ENCODE data around the gene RPTOR.

Gene RPTOR

GRCh38 chr17:80931421-80932265 is 387.0 kb downstream of the RPTOR start:
- H3K79me1 ChIP-seq (ENCODE audit: low read length) = no peaks in the 10 kb centered on the region
- no peaks in the 10 kb centered on the region for H3K79me2 ChIP-seq (ENCODE audit: control insufficient read depth, insufficient read depth, low read length)
- no peaks in the 10 kb centered on the region for H3K36me3 ChIP-seq (ENCODE audit: control insufficient read depth, insufficient read depth, low read length)
- H3K18ac ChIP-seq (ENCODE audit: low read length) = no peak overlapping the region
- no peak overlapping the region for H2BK5ac ChIP-seq (ENCODE audit: low read length)
- no peak overlapping the region for H3K23ac ChIP-seq (ENCODE audit: low read length)
- no peak overlapping the region for H3K4me2 ChIP-seq (ENCODE audit: low read length)
- H3K27me3 ChIP-seq (ENCODE audit: insufficient read depth, low read length, poor library complexity) = no peaks in the 10 kb centered on the region
- no peak overlapping the region for H3K27ac ChIP-seq (ENCODE audit: low read depth, low read length)
- H3K4ac ChIP-seq (ENCODE audit: low read depth, low read length) = no peak overlapping the region
- WGBS (ENCODE audit: extremely low coverage, insufficient coverage, low lambda C conversion rate) = no CpG with 5 or more reads among the region's 13 CpGs
- no peak overlapping the region for H2BK15ac ChIP-seq (replicated peaks; ENCODE audit: low read depth)
- H4K5ac ChIP-seq (ENCODE audit: low read length) = no peak overlapping the region
- H3K56ac ChIP-seq (ENCODE audit: low read length) = no peak overlapping the region
- no peaks in the 10 kb centered on the region for H3K4me1 ChIP-seq (ENCODE audit: control insufficient read depth, low read depth, low read length)
- H2AK5ac ChIP-seq (ENCODE audit: low read length) = no peak overlapping the region
- H3K4me3 ChIP-seq (ENCODE audit: low read length) = no peak overlapping the region
- no peak overlapping the region for H3K9ac ChIP-seq (ENCODE audit: low read length)
- no peak overlapping the region for H2BK120ac ChIP-seq (ENCODE audit: low read depth, low read length)
- no peak overlapping the region for H4K8ac ChIP-seq (ENCODE audit: low read depth, low read length)
- peak; percentile 96 for DNase-seq

- Histone ChIP-seq H2AK5ac (ENCODE audit: low read length) (no peak overlapping the region), H3K4me2 (ENCODE audit: low read length) (no peak overlapping the region), H3K79me2 (ENCODE audit: control insufficient read depth, insufficient read depth, low read length) (no peaks in the 10 kb centered on the region), H3K79me1 (ENCODE audit: low read length) (no peaks in the 10 kb centered on the region), H3K27me3 (ENCODE audit: insufficient read depth, low read length, poor library complexity) (no peaks in the 10 kb centered on the region), H3K9ac (ENCODE audit: low read length) (no peak overlapping the region), H2BK15ac (replicated peaks; ENCODE audit: low read depth) (no peak overlapping the region), H3K56ac (ENCODE audit: low read length) (no peak overlapping the region), H3K4me1 (ENCODE audit: control insufficient read depth, low read depth, low read length) (no peaks in the 10 kb centered on the region), H2BK120ac (ENCODE audit: low read depth, low read length) (no peak overlapping the region), H3K23ac (ENCODE audit: low read length) (no peak overlapping the region), H4K8ac (ENCODE audit: low read depth, low read length) (no peak overlapping the region), H3K4me3 (ENCODE audit: low read length) (no peak overlapping the region), H2BK5ac (ENCODE audit: low read length) (no peak overlapping the region), H3K18ac (ENCODE audit: low read length) (no peak overlapping the region), H4K5ac (ENCODE audit: low read length) (no peak overlapping the region), H3K36me3 (ENCODE audit: control insufficient read depth, insufficient read depth, low read length) (no peaks in the 10 kb centered on the region), H3K27ac (ENCODE audit: low read depth, low read length) (no peak overlapping the region), H3K4ac (ENCODE audit: low read depth, low read length) (no peak overlapping the region)
- no CpG with 5 or more reads among the region's 2 CpGs for WGBS (ENCODE audit: extremely low coverage, insufficient coverage, low lambda C conversion rate)
- DNase-seq = no peak
Observed at GRCh38 chr17:80935526-80935925, 390.9 kb downstream of the RPTOR start.

DNA sequence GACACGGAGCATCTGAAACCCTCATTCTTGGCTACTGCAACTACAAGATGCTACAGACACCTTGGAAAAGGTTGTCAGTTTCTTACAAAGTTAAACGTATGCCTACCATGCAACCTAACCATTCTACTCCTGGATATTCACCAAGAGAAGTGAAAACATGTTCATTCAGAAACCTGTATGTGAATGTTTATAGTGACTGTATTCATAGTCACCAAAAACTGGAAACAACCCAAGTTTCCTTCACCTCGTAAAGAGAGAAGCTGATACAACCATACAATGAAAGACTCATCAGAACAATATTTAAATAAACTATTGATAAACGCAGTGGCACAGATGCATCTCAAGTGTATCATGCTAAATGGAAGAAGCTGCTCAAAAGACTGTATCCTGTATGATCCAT is 391.6 kb downstream of the RPTOR start:
- no CpG with 5 or more reads among the region's 4 CpGs for WGBS (ENCODE audit: extremely low coverage, insufficient coverage, low lambda C conversion rate)
- no peak overlapping the region for H2AK5ac ChIP-seq (ENCODE audit: low read length)
- no peak overlapping the region for H3K27ac ChIP-seq (ENCODE audit: low read depth, low read length)

DNA sequence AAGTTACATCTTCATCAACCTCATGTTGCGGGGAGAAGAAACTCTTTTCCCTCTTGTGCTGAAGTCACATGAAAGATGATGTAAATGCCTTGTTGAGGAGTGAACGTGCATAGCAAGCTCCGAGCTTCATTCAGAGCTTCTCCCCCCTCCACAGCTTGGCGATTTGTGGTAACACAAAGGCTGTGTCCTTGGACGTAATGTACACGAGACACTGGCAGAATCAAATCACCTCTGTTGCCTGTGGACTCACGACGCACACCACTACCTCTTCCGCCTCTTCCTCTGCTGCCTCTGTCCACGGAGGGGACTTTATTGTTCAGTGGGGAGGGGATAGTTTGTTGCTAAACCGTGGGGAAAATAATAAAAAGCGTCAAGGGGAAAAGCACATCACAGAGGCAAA is 392.1 kb downstream of the RPTOR start:
- Histone ChIP-seq H2BK15ac (replicated peaks; ENCODE audit: low read depth) (no peak overlapping the region), H3K4me2 (ENCODE audit: low read length) (no peak overlapping the region), H4K5ac (ENCODE audit: low read length) (no peak overlapping the region), H3K4me3 (ENCODE audit: low read length) (no peak overlapping the region), H3K4me1 (ENCODE audit: control insufficient read depth, low read depth, low read length) (no peaks in the 10 kb centered on the region), H3K4ac (ENCODE audit: low read depth, low read length) (no peak overlapping the region), H3K23ac (ENCODE audit: low read length) (no peak overlapping the region), H2BK120ac (ENCODE audit: low read depth, low read length) (no peak overlapping the region), H3K79me2 (ENCODE audit: control insufficient read depth, insufficient read depth, low read length) (no peaks in the 10 kb centered on the region), H3K27ac (ENCODE audit: low read depth, low read length) (no peak overlapping the region), H3K36me3 (ENCODE audit: control insufficient read depth, insufficient read depth, low read length) (no peaks in the 10 kb centered on the region), H3K79me1 (ENCODE audit: low read length) (no peaks in the 10 kb centered on the region), H3K18ac (ENCODE audit: low read length) (no peak overlapping the region), H3K9ac (ENCODE audit: low read length) (no peak overlapping the region), H2BK5ac (ENCODE audit: low read length) (no peak overlapping the region), H3K27me3 (ENCODE audit: insufficient read depth, low read length, poor library complexity) (no peaks in the 10 kb centered on the region), H3K56ac (ENCODE audit: low read length) (no peak overlapping the region), H2AK5ac (ENCODE audit: low read length) (no peak overlapping the region), H4K8ac (ENCODE audit: low read depth, low read length) (no peak overlapping the region)
- WGBS (ENCODE audit: extremely low coverage, insufficient coverage, low lambda C conversion rate) = no CpG with 5 or more reads among the region's 12 CpGs
- DNase-seq = no peak

More for the DNA sequence above, 391.6 kb downstream of the RPTOR start:
- Histone ChIP-seq H3K4ac (ENCODE audit: low read depth, low read length) (no peak overlapping the region), H3K23ac (ENCODE audit: low read length) (no peak overlapping the region), H4K5ac (ENCODE audit: low read length) (no peak overlapping the region), H2BK15ac (replicated peaks; ENCODE audit: low read depth) (no peak overlapping the region), H3K9ac (ENCODE audit: low read length) (no peak overlapping the region), H3K4me2 (ENCODE audit: low read length) (no peak overlapping the region), H3K79me2 (ENCODE audit: control insufficient read depth, insufficient read depth, low read length) (no peaks in the 10 kb centered on the region), H3K4me3 (ENCODE audit: low read length) (no peak overlapping the region), H2BK120ac (ENCODE audit: low read depth, low read length) (no peak overlapping the region), H4K8ac (ENCODE audit: low read depth, low read length) (no peak overlapping the region), H3K36me3 (ENCODE audit: control insufficient read depth, insufficient read depth, low read length) (no peaks in the 10 kb centered on the region), H2BK5ac (ENCODE audit: low read length) (no peak overlapping the region), H3K27me3 (ENCODE audit: insufficient read depth, low read length, poor library complexity) (no peaks in the 10 kb centered on the region), H3K56ac (ENCODE audit: low read length) (no peak overlapping the region), H3K18ac (ENCODE audit: low read length) (no peak overlapping the region), H3K4me1 (ENCODE audit: control insufficient read depth, low read depth, low read length) (no peaks in the 10 kb centered on the region), H3K79me1 (ENCODE audit: low read length) (no peaks in the 10 kb centered on the region)
- no peak for DNase-seq

DNA sequence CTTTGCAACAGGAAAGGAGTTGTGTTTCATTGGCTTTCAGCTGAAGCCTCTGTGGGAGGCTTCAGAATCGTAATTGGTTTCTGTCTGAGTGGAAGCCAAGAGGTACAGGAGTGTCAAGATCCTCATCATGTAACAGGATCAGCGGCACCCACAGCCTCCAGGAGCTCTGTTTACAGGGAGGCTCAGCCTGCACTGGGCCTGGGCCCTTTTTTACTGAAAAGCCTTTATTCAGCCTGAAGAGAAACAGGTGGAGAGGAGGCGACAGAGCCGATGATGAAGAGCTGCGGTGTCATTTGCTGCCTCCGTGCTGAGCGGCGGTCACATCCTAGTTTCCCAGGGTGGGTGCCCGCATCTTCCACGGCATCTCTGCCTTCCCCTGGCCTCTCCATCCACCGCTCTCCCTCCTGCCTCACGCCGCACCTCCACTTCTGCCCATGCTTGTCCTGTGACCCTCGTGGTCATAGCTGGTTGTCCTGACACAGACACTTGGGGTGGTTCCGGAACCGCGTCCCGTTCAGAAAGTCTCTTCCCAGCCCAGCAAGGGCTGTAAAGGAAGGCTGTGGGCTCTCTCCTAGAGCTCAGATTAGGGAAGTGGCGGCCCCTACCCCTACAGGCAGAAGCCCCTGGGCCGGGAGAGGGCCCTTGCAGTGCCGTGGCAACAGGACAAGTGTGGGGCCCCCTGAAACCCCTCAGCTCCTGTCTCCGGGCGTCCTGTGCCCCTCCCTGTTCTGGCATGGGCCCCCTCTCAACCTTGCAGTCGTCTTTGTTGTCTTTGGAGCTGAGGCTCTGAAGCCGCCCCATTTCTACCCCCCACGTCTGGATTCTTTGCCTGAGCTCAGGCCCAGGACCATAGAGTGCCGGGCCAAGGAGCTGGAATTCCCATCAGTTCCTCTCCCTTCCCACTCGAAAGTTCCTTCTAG is 393.1 kb downstream of the RPTOR start:
- Histone ChIP-seq H2BK5ac (ENCODE audit: low read length) (no peak overlapping the region), H3K4me3 (ENCODE audit: low read length) (no peak overlapping the region), H2AK5ac (ENCODE audit: low read length) (no peak overlapping the region), H3K56ac (ENCODE audit: low read length) (no peak overlapping the region), H3K23ac (ENCODE audit: low read length) (no peak overlapping the region), H3K27me3 (ENCODE audit: insufficient read depth, low read length, poor library complexity) (no peaks in the 10 kb centered on the region), H3K4me2 (ENCODE audit: low read length) (no peak overlapping the region), H4K8ac (ENCODE audit: low read depth, low read length) (no peak overlapping the region), H3K18ac (ENCODE audit: low read length) (no peak overlapping the region), H3K4me1 (ENCODE audit: control insufficient read depth, low read depth, low read length) (no peaks in the 10 kb centered on the region), H3K27ac (ENCODE audit: low read depth, low read length) (no peak overlapping the region), H4K5ac (ENCODE audit: low read length) (no peak overlapping the region), H3K9ac (ENCODE audit: low read length) (no peak overlapping the region), H3K79me1 (ENCODE audit: low read length) (no peaks in the 10 kb centered on the region), H3K36me3 (ENCODE audit: control insufficient read depth, insufficient read depth, low read length) (no peaks in the 10 kb centered on the region), H3K79me2 (ENCODE audit: control insufficient read depth, insufficient read depth, low read length) (no peaks in the 10 kb centered on the region), H2BK15ac (replicated peaks; ENCODE audit: low read depth) (no peak overlapping the region), H3K4ac (ENCODE audit: low read depth, low read length) (no peak overlapping the region), H2BK120ac (ENCODE audit: low read depth, low read length) (no peak overlapping the region)
- no peak for DNase-seq
- WGBS (ENCODE audit: extremely low coverage, insufficient coverage, low lambda C conversion rate) = no CpG with 5 or more reads among the region's 28 CpGs

Data from mesendoderm (in vitro differentiated cells).